ENCODE results near the gene SNU13. TPM values are rescaled to one million over a fixed set of nuclear protein-coding genes. Genes with fewer than 3 reads are reported as not detected.

SNU13 gene
- total RNA-seq, 3 donors from 2014 or later, result 92.4 to 98.1 (median 97.9) TPM

DNA sequence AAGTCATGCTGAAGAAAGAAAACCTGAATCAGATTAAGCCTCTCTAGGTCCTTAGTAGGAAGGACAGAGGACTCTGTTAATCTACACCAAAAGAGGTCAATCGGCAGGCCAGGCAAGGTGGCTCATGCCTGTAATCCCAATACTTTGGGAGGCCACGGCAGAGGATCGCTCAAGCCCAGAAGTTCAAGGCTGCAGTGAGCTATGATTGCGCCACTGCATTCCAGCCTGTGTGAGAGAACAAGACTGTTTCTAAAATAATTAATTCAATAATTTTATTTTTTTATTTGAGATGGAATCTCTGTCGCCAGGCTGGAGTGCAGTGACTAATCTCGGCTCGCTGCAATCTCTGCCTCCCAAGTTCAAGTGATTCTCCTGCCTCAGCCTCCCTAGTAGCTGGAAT is 63.1 kb downstream of the SNU13 start:
- ATAC-seq, result no peak
- no peak for DNase-seq
- peaks cover 14% of the 10 kb centered on the region for H3K4me1 ChIP-seq (ENCODE audit: low read depth)
- H3K9me3 ChIP-seq, result no peaks in the 10 kb centered on the region
- intact Hi-C loops (cut with DNase I, micrococcal nuclease), result no loop called here
- peaks cover 17% of the 10 kb centered on the region for H3K36me3 ChIP-seq (ENCODE audit: low read depth)
- TF ChIP-seq, protein P1, sequence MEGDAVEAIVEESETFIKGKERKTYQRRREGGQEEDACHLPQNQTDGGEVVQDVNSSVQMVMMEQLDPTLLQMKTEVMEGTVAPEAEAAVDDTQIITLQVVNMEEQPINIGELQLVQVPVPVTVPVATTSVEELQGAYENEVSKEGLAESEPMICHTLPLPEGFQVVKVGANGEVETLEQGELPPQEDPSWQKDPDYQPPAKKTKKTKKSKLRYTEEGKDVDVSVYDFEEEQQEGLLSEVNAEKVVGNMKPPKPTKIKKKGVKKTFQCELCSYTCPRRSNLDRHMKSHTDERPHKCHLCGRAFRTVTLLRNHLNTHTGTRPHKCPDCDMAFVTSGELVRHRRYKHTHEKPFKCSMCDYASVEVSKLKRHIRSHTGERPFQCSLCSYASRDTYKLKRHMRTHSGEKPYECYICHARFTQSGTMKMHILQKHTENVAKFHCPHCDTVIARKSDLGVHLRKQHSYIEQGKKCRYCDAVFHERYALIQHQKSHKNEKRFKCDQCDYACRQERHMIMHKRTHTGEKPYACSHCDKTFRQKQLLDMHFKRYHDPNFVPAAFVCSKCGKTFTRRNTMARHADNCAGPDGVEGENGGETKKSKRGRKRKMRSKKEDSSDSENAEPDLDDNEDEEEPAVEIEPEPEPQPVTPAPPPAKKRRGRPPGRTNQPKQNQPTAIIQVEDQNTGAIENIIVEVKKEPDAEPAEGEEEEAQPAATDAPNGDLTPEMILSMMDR (IDR thresholded peaks at IDR 0.05), result no peak
- no peak overlapping the region for H3K4me3 ChIP-seq

Other genes with a start within 250 kb of the SNU13 start
- gene TOB2, start 242.1 kb downstream of the SNU13 start, total RNA-seq, result 10 to 100 TPM; 47.3 to 71.8 (median 53.9) TPM
- 10 to 100 TPM; 27.0 to 31.7 (median 29.7) TPM for gene PHF5A, start 220.2 kb downstream of the SNU13 start, total RNA-seq
- 100 to 1,000 TPM; 187 to 295 (median 241) TPM for gene ACO2, start 219.8 kb downstream of the SNU13 start, total RNA-seq
- 10 to 100 TPM; 12.4 to 26.1 (median 15.7) TPM for gene POLR3H, start 144.4 kb downstream of the SNU13 start, total RNA-seq
- 1 to 10 TPM in 2 of 3 donors, under 1 TPM in 1; 0.26 to 1.6 (median 1.0) TPM for gene CSDC2, start 127.9 kb downstream of the SNU13 start, total RNA-seq
- 10 to 100 TPM; 40.7 to 69.4 (median 51.7) TPM for gene PMM1, start 99.0 kb downstream of the SNU13 start, total RNA-seq
- gene DESI1, start 67.8 kb downstream of the SNU13 start, total RNA-seq, result 10 to 100 TPM; 23.4 to 28.7 (median 26.3) TPM
- 100 to 1,000 TPM; 169 to 193 (median 177) TPM for gene XRCC6, start 67.6 kb downstream of the SNU13 start, total RNA-seq
- gene MEI1, start 10.6 kb upstream of the SNU13 start, total RNA-seq, result 1 to 10 TPM; 1.4 to 6.4 (median 1.8) TPM
- gene CCDC134, start 111.8 kb upstream of the SNU13 start, total RNA-seq, result 10 to 100 TPM in 2 of 3 donors, 1 to 10 TPM in 1; 9.2 to 11.6 (median 10.0) TPM
- gene SREBF2, start 144.2 kb upstream of the SNU13 start, total RNA-seq, result 100 to 1,000 TPM; 139 to 254 (median 169) TPM
- not detected for gene SHISA8, start 226.2 kb upstream of the SNU13 start, total RNA-seq
- gene TNFRSF13C, start 237.9 kb upstream of the SNU13 start, total RNA-seq, result under 1 TPM; 0.22 to 0.94 (median 0.55) TPM